ENCODE data around the gene ARHGAP20. TPM values are rescaled to one million over a fixed set of nuclear protein-coding genes. Genes with fewer than 3 reads are reported as not detected.
A peak's percentile ranks its signal among the peaks of the same experiment; 100 is the strongest.

The ARHGAP20 gene
- total RNA-seq (2014; rRNA removed) (not detected in 2 replicates), Bru-seq, nascent RNA (percentile 1 among the genes with signal in this experiment), BruChase-seq, experiment 1, labeled RNA remaining after a 6-hour chase (not detected), BruChase-seq, experiment 2, labeled RNA remaining after a 2-hour chase (percentile 1 among the genes with signal in this experiment)
- long read RNA-seq = 0 reads

GRCh38 chr11:110711776-110712658 is at the start of gene ARHGAP20:
TSS of gene ARHGAP20 (minus strand) at chr11:110712437. CDS start at chr11:110712231, 206 bp downstream.
- no peak for TF ChIP-seq CTCF (conservative IDR thresholded peaks at IDR 0.05; ENCODE audit: low read depth, low read length)
- TF ChIP-seq EZH2 (IDR thresholded peaks at IDR 0.05; ENCODE audit: low read length, unreplicated experiment) = peak; percentile 98
- TF ChIP-seq EZH2phosphoT487 (IDR thresholded peaks at IDR 0.05; ENCODE audit: borderline replicate concordance, low read length) = peak; percentile 80; the same call in 1 of the 2 replicates
- DNase-seq (peak; percentile 12), ATAC-seq (peak; percentile 73)
- H3K79me2 ChIP-seq (ENCODE audit: low read length) = no peaks in the 10 kb centered on the region
- peak within 1 kb of the TSS; percentile 46 for H3K4me3 ChIP-seq (ENCODE audit: low read length)
- H4K20me1 ChIP-seq (ENCODE audit: low read length) = no peaks in the 10 kb centered on the region
- H3K9me3 ChIP-seq (ENCODE audit: low read length) = no peaks in the 10 kb centered on the region
- peaks cover 8% of the 10 kb centered on the region; the same call in 1 of the 2 replicates for H3K4me1 ChIP-seq (ENCODE audit: insufficient read depth, low read length)
- ChIA-PET POLR2A (ENCODE audit: unreplicated experiment) (no interaction called here), CTCF (no interaction called here)
- BruUV-seq (replicated peaks) = no TSS peak
- no peaks in the 10 kb centered on the region for H3F3A ChIP-seq (ENCODE audit: low read length, unreplicated experiment)
- H3K9ac ChIP-seq (ENCODE audit: low read length) = no peak within 1 kb of the TSS
- H3K36me3 ChIP-seq (ENCODE audit: low read depth, low read length) = no peaks in the 10 kb centered on the region
- intact Hi-C loops (cut with micrococcal nuclease) = no loop called here
- H3K27me3 ChIP-seq (ENCODE audit: low read length) = peaks cover 83% of the 10 kb centered on the region
- peak within 1 kb of the TSS; percentile 46 for H2AFZ ChIP-seq (ENCODE audit: low read length)
- no peaks in the 10 kb centered on the region for H3K9me2 ChIP-seq (replicated peaks; ENCODE audit: low read length)
- no peak within 1 kb of the TSS for H3K27ac ChIP-seq (ENCODE audit: low read length)
- peak within 1 kb of the TSS; percentile 69 for H3K4me2 ChIP-seq (ENCODE audit: low read length)

- CTCF ChIA-PET = no interaction called here
- no peak overlapping the region for H3K4me3 ChIP-seq (ENCODE audit: low read length)
- H3K4me1 ChIP-seq (ENCODE audit: insufficient read depth, low read length) = no peaks in the 10 kb centered on the region
- H3K36me3 ChIP-seq (ENCODE audit: low read depth, low read length) = no peaks in the 10 kb centered on the region
- no peaks in the 10 kb centered on the region for H4K20me1 ChIP-seq (ENCODE audit: low read length)
- POLR2A ChIA-PET (ENCODE audit: unreplicated experiment) = no interaction called here
- no peak for TF ChIP-seq EZH2phosphoT487 (IDR thresholded peaks at IDR 0.05; ENCODE audit: borderline replicate concordance, low read length)
- H3K9me3 ChIP-seq (ENCODE audit: low read length) = no peaks in the 10 kb centered on the region
- H3K9me2 ChIP-seq (replicated peaks; ENCODE audit: low read length) = no peaks in the 10 kb centered on the region
- no peak overlapping the region for H3K27ac ChIP-seq (ENCODE audit: low read length)
- no peak overlapping the region for H2AFZ ChIP-seq (ENCODE audit: low read length)
- H3K79me2 ChIP-seq (ENCODE audit: low read length) = no peaks in the 10 kb centered on the region
- intact Hi-C loops (cut with micrococcal nuclease) = no loop called here
- H3K4me2 ChIP-seq (ENCODE audit: low read length) = no peak overlapping the region
- H3K9ac ChIP-seq (ENCODE audit: low read length) = no peak overlapping the region
- peaks cover 14% of the 10 kb centered on the region; the same call in 1 of the 2 replicates for H3K27me3 ChIP-seq (ENCODE audit: low read length)
- DNase-seq (no peak), ATAC-seq (no peak)
- BruUV-seq (replicated peaks) = no TSS peak
- no peaks in the 10 kb centered on the region for H3F3A ChIP-seq (ENCODE audit: low read length, unreplicated experiment)
These were observed 49.8 kb upstream of the ARHGAP20 start for GRCh38 chr11:110761991-110762390.

GRCh38 chr11:110761131-110761530 is 48.9 kb upstream of the ARHGAP20 start:
- CTCF ChIA-PET = no interaction called here
- TF ChIP-seq EZH2 (IDR thresholded peaks at IDR 0.05; ENCODE audit: low read length, unreplicated experiment) (no peak), EZH2phosphoT487 (IDR thresholded peaks at IDR 0.05; ENCODE audit: borderline replicate concordance, low read length) (no peak), CTCF (conservative IDR thresholded peaks at IDR 0.05; ENCODE audit: low read depth, low read length) (no peak)
- peaks cover 5% of the 10 kb centered on the region; the same call in 1 of the 2 replicates for H3K27me3 ChIP-seq (ENCODE audit: low read length)
- intact Hi-C loops (cut with micrococcal nuclease) = no loop called here
- no peak overlapping the region for H3K4me2 ChIP-seq (ENCODE audit: low read length)
- no peaks in the 10 kb centered on the region for H3F3A ChIP-seq (ENCODE audit: low read length, unreplicated experiment)
- no peaks in the 10 kb centered on the region for H3K79me2 ChIP-seq (ENCODE audit: low read length)
- no peaks in the 10 kb centered on the region for H3K36me3 ChIP-seq (ENCODE audit: low read depth, low read length)
- H4K20me1 ChIP-seq (ENCODE audit: low read length) = no peaks in the 10 kb centered on the region
- DNase-seq (no peak), ATAC-seq (no peak)
- H3K9me2 ChIP-seq (replicated peaks; ENCODE audit: low read length) = no peaks in the 10 kb centered on the region
- POLR2A ChIA-PET (ENCODE audit: unreplicated experiment) = no interaction called here
- H3K9me3 ChIP-seq (ENCODE audit: low read length) = no peaks in the 10 kb centered on the region
- H3K4me1 ChIP-seq (ENCODE audit: insufficient read depth, low read length) = no peaks in the 10 kb centered on the region
- no peak overlapping the region for H3K4me3 ChIP-seq (ENCODE audit: low read length)
- no peak overlapping the region for H2AFZ ChIP-seq (ENCODE audit: low read length)
- no TSS peak for BruUV-seq (replicated peaks)
- no peak overlapping the region for H3K9ac ChIP-seq (ENCODE audit: low read length)
- no peak overlapping the region for H3K27ac ChIP-seq (ENCODE audit: low read length)

Data from PC-3 (cell line).